ENCODE measurements around the gene CHCHD10. TPM values are rescaled to one million over a fixed set of nuclear protein-coding genes. Genes with fewer than 3 reads are reported as not detected.

CHCHD10 gene
- total RNA-seq, 6 donors from 2014 or later: 9.1 to 130 (median 39.0) TPM

GRCh38 chr22:23787910-23788309 lies 20.1 kb upstream of the CHCHD10 start:
- ATAC-seq (ENCODE audit: low FRiP score in 2 of 2): no peak
- Histone ChIP-seq H3K9me3 (no peaks in the 10 kb centered on the region), H3K4me3 (peak overlapping the region in 3 of 4 donors; percentile 59 to 96 (median 92)), H3K27me3 (no peaks in the 10 kb centered on the region), H3K36me3 (peaks cover 0 to 13% (median 5%) of the 10 kb centered on the region in 4 donors), H3K27ac (peak overlapping the region in 1 of 4 donors; percentile 99), H3K4me1 (peaks cover 22 to 35% (median 22%) of the 10 kb centered on the region in 4 donors)
- 54 to 64% methylated on average over 3 of the region's 3 CpGs for WGBS, 2 donors
- TF ChIP-seq, protein P1, sequence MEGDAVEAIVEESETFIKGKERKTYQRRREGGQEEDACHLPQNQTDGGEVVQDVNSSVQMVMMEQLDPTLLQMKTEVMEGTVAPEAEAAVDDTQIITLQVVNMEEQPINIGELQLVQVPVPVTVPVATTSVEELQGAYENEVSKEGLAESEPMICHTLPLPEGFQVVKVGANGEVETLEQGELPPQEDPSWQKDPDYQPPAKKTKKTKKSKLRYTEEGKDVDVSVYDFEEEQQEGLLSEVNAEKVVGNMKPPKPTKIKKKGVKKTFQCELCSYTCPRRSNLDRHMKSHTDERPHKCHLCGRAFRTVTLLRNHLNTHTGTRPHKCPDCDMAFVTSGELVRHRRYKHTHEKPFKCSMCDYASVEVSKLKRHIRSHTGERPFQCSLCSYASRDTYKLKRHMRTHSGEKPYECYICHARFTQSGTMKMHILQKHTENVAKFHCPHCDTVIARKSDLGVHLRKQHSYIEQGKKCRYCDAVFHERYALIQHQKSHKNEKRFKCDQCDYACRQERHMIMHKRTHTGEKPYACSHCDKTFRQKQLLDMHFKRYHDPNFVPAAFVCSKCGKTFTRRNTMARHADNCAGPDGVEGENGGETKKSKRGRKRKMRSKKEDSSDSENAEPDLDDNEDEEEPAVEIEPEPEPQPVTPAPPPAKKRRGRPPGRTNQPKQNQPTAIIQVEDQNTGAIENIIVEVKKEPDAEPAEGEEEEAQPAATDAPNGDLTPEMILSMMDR (IDR thresholded peaks at IDR 0.05): no peak
- TF ChIP-seq POLR2AphosphoS5 (IDR thresholded peaks at IDR 0.05) (no peak), POLR2A (IDR thresholded peaks at IDR 0.05) (no peak), EP300 (IDR thresholded peaks at IDR 0.05) (no peak)
- DNase-seq: no peak

GRCh38 chr22:23787600-23787896 lies 19.8 kb upstream of the CHCHD10 start:
- peak overlapping the region; percentile 98 to 99 (median 98) for H3K27ac ChIP-seq
- 1 to 6% methylated on average over 5 of the region's 5 CpGs for WGBS, 2 donors
- H3K4me3 ChIP-seq: peak overlapping the region; percentile 40 to 96 (median 76)
- ATAC-seq (ENCODE audit: low FRiP score in 2 of 2) (no peak), DNase-seq (no peak)
- TF ChIP-seq POLR2A (IDR thresholded peaks at IDR 0.05) (no peak), EP300 (IDR thresholded peaks at IDR 0.05) (no peak)
- peaks cover 0 to 10% (median 4%) of the 10 kb centered on the region in 4 donors for H3K36me3 ChIP-seq
- H3K4me1 ChIP-seq: peaks cover 22 to 35% (median 22%) of the 10 kb centered on the region in 4 donors
- H3K27me3 ChIP-seq: no peaks in the 10 kb centered on the region
- no peaks in the 10 kb centered on the region for H3K9me3 ChIP-seq

DNA sequence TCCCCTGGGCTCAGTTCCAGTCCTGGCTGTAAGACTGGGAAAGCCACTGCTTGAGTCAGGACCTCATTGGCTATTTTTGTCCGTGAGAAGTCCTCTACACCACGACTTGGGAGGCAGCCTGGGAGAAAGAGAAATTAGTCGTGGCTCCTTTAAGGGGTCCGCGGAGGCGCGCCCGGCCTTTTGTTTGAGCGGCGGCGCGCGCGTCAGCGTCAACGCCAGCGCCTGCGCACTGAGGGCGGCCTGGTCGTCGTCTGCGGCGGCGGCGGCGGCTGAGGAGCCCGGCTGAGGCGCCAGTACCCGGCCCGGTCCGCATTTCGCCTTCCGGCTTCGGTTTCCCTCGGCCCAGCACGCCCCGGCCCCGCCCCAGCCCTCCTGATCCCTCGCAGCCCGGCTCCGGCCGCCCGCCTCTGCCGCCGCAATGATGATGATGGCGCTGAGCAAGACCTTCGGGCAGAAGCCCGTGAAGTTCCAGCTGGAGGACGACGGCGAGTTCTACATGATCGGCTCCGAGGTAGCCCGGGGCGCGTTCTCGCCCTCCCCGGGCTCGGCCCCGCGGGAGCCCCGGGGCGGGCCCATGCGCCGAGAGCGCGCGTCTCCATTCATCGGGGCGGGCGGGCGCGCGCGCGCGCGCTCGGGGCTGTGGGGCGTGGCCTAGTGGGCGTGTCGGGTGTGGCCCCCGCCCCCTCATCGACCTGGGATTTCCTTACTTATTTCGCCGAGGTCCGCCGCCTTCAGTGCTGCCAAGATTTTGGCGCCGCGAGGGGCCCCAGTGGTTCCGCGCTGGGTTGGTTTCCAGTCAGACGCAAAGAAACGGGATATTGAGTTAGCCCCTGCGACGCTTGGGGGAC lies 19.2 kb upstream of the CHCHD10 start, which contains the start of gene SMARCB1:
SMARCB1 (plus strand) TSS at position 215 of the 848 bp plus-strand sequence; CDS start at position 419, 204 bp downstream.
- Histone ChIP-seq H3K9me3 (no peaks in the 10 kb centered on the region), H3K27ac (peak within 1 kb of the TSS; percentile 98 to 99 (median 98)), H3K4me3 (peak within 1 kb of the TSS; percentile 59 to 96 (median 80)), H3K4me1 (peaks cover 22 to 35% (median 22%) of the 10 kb centered on the region in 4 donors), H3K27me3 (no peaks in the 10 kb centered on the region), H3K36me3 (peaks cover 0 to 4% (median 1%) of the 10 kb centered on the region in 4 donors)
- 0 to 1% methylated on average over 52 to 67 of the region's 97 CpGs for WGBS, 2 donors
- ATAC-seq (ENCODE audit: low FRiP score in 2 of 2) (peak; percentile 95 to 97), DNase-seq (peak; percentile 91 to 98)
- TF ChIP-seq POLR2A (IDR thresholded peaks at IDR 0.05) (peak; percentile 53 to 90 (median 71)), POLR2AphosphoS5 (IDR thresholded peaks at IDR 0.05) (peak; percentile 44 to 66), EP300 (IDR thresholded peaks at IDR 0.05) (no peak)

- 40 to 59% methylated on average over 8 to 9 of the region's 9 CpGs for WGBS, 2 donors
- no peaks in the 10 kb centered on the region for H3K27me3 ChIP-seq
Observed at GRCh38 chr22:23786261-23786710, 18.5 kb upstream of the CHCHD10 start.

DNA sequence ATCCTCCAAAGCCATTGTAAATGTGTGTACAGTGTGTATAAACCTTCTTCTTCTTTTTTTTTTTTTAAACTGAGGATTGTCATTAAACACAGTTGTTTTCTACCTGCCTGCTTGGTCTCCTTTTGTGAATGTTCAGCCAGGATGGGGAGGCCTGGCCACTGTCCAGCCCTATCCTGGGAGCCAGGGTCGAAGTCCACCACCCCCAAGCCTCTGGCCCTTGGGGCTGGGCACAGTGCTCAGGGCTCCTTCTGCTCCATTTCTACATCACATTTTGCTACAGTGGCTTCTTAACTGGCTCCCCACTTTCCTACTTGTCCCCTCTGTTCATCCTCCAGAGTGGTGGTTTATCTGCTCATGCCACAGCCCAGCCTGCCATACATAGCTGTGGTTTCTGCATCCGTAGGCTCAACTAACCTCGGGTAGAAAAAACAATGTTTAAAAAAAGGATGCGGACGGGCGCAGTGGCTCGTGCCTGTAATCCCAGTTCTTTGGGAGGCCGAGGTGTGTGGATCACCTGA lies 16.5 kb upstream of the CHCHD10 start:
- H3K27ac ChIP-seq: no peak overlapping the region
- H3K36me3 ChIP-seq: no peaks in the 10 kb centered on the region
- no peak for ATAC-seq (ENCODE audit: low FRiP score in 2 of 2)

More at GRCh38 chr22:23786261-23786710, 18.5 kb upstream of the CHCHD10 start:
- no peak for TF ChIP-seq POLR2A (IDR thresholded peaks at IDR 0.05)
- no peak for TF ChIP-seq POLR2AphosphoS5 (IDR thresholded peaks at IDR 0.05)
- TF ChIP-seq EP300 (IDR thresholded peaks at IDR 0.05): no peak
- TF ChIP-seq, protein P1 (IDR thresholded peaks at IDR 0.05): no peak
- H3K4me3 ChIP-seq: peak overlapping the region in 3 of 4 donors; percentile 59 to 96 (median 92)
- DNase-seq (no peak), ATAC-seq (ENCODE audit: low FRiP score in 2 of 2) (no peak)
- H3K4me1 ChIP-seq: peaks cover 22 to 35% (median 22%) of the 10 kb centered on the region in 4 donors
- no peaks in the 10 kb centered on the region for H3K9me3 ChIP-seq
- no peaks in the 10 kb centered on the region for H3K36me3 ChIP-seq
- H3K27ac ChIP-seq: peak overlapping the region; percentile 98 to 99 (median 98)

More for the DNA sequence above, 16.5 kb upstream of the CHCHD10 start:
- TF ChIP-seq POLR2A (IDR thresholded peaks at IDR 0.05) (no peak), POLR2AphosphoS5 (IDR thresholded peaks at IDR 0.05) (no peak), EP300 (IDR thresholded peaks at IDR 0.05) (no peak)
- TF ChIP-seq, protein P1 (IDR thresholded peaks at IDR 0.05): no peak
- Histone ChIP-seq H3K4me1 (peaks cover 19 to 27% (median 22%) of the 10 kb centered on the region in 4 donors), H3K4me3 (no peak overlapping the region), H3K27me3 (no peaks in the 10 kb centered on the region), H3K9me3 (no peaks in the 10 kb centered on the region)
- 56 to 79% methylated on average over 8 of the region's 8 CpGs for WGBS, 2 donors
- no peak for DNase-seq

All from upper lobe of left lung (tissue), 6 donors.